H9 (cell line): ENCODE results near the gene ALX4. TPM values are rescaled to one million over a fixed set of nuclear protein-coding genes. Genes with fewer than 3 reads are reported as not detected.

ENCODE experiments used
- DNase-seq: peaks from one replicate; pipeline ENCODE4 v3.0.0-alpha.2; 2017
- H2AFZ ChIP-seq: one replicate; pipeline ENCODE4 v1.6.1; 2013; ENCODE audit warnings: mild to moderate bottlenecking, low read length, control low read depth, moderate library complexity
- H2AK5ac ChIP-seq: 2 replicates; pipeline ENCODE4 v1.6.1; 2013; ENCODE audit warnings: low read length, control low read depth, mixed read lengths; ENCODE audit not compliant: insufficient read length
- H2BK120ac ChIP-seq: one replicate; pipeline ENCODE4 v1.6.1; 2013; ENCODE audit warnings: low read depth, mild to moderate bottlenecking, low read length, control low read depth, inconsistent platforms; ENCODE audit not compliant: poor library complexity, severe bottlenecking
- H2BK12ac ChIP-seq: 2 replicates; pipeline ENCODE4 v1.6.1; 2013; ENCODE audit warnings: low read length, control low read depth, mixed read lengths, low read depth; ENCODE audit not compliant: insufficient read length
- H2BK15ac ChIP-seq: 2 replicates; pipeline ENCODE4 v1.6.1; 2013; ENCODE audit warnings: low read depth, low read length, control low read depth
- H2BK20ac ChIP-seq: one replicate; pipeline ENCODE4 v1.6.1; 2013; ENCODE audit warnings: low read depth, mild to moderate bottlenecking, low read length, control low read depth, inconsistent platforms; ENCODE audit not compliant: poor library complexity, severe bottlenecking
- H2BK5ac ChIP-seq: 2 replicates; pipeline ENCODE4 v1.6.1; 2013; ENCODE audit warnings: low read length, control low read depth, mixed read lengths; ENCODE audit not compliant: insufficient read length
- H3K14ac ChIP-seq: 2 replicates; pipeline ENCODE4 v1.6.1; 2013; ENCODE audit warnings: low read length, control low read depth; ENCODE audit not compliant: insufficient read depth
- H3K18ac ChIP-seq: 2 replicates; pipeline ENCODE4 v1.6.1; 2013; ENCODE audit warnings: low read depth, mild to moderate bottlenecking, mixed read lengths, low read length, control low read depth; ENCODE audit not compliant: insufficient read length
- H3K23ac ChIP-seq: 2 replicates; pipeline ENCODE4 v1.6.1; 2013; ENCODE audit warnings: low read length, control low read depth, mixed read lengths, low read depth; ENCODE audit not compliant: insufficient read length
- H3K23me2 ChIP-seq: 2 replicates; pipeline ENCODE4 v1.6.1; 2013; ENCODE audit warnings: low read depth, mild to moderate bottlenecking, mixed read lengths, low read length, control low read depth; ENCODE audit not compliant: insufficient read length, poor library complexity, severe bottlenecking
- H3K27ac ChIP-seq: 2 replicates; pipeline ENCODE4 v1.5.1; 2013; ENCODE audit warnings: low read length, control low read depth, mixed read lengths, low read depth; ENCODE audit not compliant: insufficient read length
- H3K27me3 ChIP-seq: 2 replicates; pipeline ENCODE4 v1.6.1; 2013; ENCODE audit warnings: low read length, control low read depth, inconsistent platforms; ENCODE audit not compliant: insufficient read depth
- H3K4ac ChIP-seq: 2 replicates; pipeline ENCODE4 v1.6.1; 2013; ENCODE audit warnings: low read depth, mild to moderate bottlenecking, control low read depth, inconsistent platforms, low read length, moderate library complexity
- H3K4me1 ChIP-seq: 2 replicates; pipeline ENCODE4 v1.6.1; 2013; ENCODE audit warnings: low read length, control low read depth, inconsistent platforms; ENCODE audit not compliant: insufficient read depth
- H3K4me2 ChIP-seq: 2 replicates; pipeline ENCODE4 v1.6.1; 2013; ENCODE audit warnings: low read length, control low read depth, mixed read lengths; ENCODE audit not compliant: insufficient read length, insufficient read depth
- H3K56ac ChIP-seq: 2 replicates; pipeline ENCODE4 v1.6.1; 2013; ENCODE audit warnings: low read depth, mild to moderate bottlenecking, mixed read lengths, low read length, control low read depth; ENCODE audit not compliant: insufficient read length
- H3K79me1 ChIP-seq: 2 replicates; pipeline ENCODE4 v1.6.1; 2013; ENCODE audit warnings: low read depth, mild to moderate bottlenecking, moderate library complexity, low read length, control low read depth, inconsistent platforms; ENCODE audit not compliant: insufficient read depth, poor library complexity, severe bottlenecking
- H3K79me2 ChIP-seq: 2 replicates; pipeline ENCODE4 v1.6.1; 2013; ENCODE audit warnings: low read length, control low read depth, inconsistent platforms; ENCODE audit not compliant: insufficient read depth
- H3K9ac ChIP-seq: 2 replicates; pipeline ENCODE4 v1.6.1; 2013; ENCODE audit warnings: low read length, control low read depth, mixed read lengths; ENCODE audit not compliant: insufficient read length; ENCODE audit errors: extremely low read depth
- H3K9me3 ChIP-seq: one replicate; pipeline ENCODE4 v1.6.1; 2013; ENCODE audit warnings: low read depth, low read length, inconsistent platforms; ENCODE audit not compliant: control insufficient read depth
- H3T11ph ChIP-seq: one replicate; pipeline ENCODE4 v1.6.1; 2013; ENCODE audit warnings: mild to moderate bottlenecking, low read length, control low read depth, inconsistent platforms
- H4K20me1 ChIP-seq: one replicate; pipeline ENCODE4 v1.6.1; 2013; ENCODE audit not compliant: control insufficient read depth, insufficient read length, insufficient read depth
- H4K5ac ChIP-seq: 2 replicates; pipeline ENCODE4 v1.6.1; 2013; ENCODE audit warnings: low read depth, mild to moderate bottlenecking, mixed read lengths, low read length, control low read depth; ENCODE audit not compliant: insufficient read length
- H4K8ac ChIP-seq: replicated peaks from 2 replicates; pipeline ENCODE4 v1.6.1; 2013; ENCODE audit warnings: low read length, control low read depth, mixed read lengths, low read depth; ENCODE audit not compliant: insufficient read length
- H4K91ac ChIP-seq: 2 replicates; pipeline ENCODE4 v1.6.1; 2013; ENCODE audit warnings: low read depth, mild to moderate bottlenecking, moderate library complexity, mixed read lengths, low read length, control low read depth; ENCODE audit not compliant: insufficient read length
- H3K27ac Mint-ChIP-seq, 3 experiments: 2 replicates in 2 of 3; 3 replicates in 1 of 3; pipeline ENCODE4 v1.8.0; 2020 to 2021; ENCODE audit warnings: mixed read lengths in 3 of 3, mild to moderate bottlenecking in 1 of 3, moderate library complexity in 1 of 3
- H3K27me3 Mint-ChIP-seq: 2 replicates; pipeline ENCODE4 v1.8.0; 2021; ENCODE audit warnings: low read depth, mild to moderate bottlenecking, moderate library complexity, mixed read lengths
- H3K36me3 Mint-ChIP-seq, 3 experiments: 2 replicates in 2 of 3; 3 replicates in 1 of 3; pipeline ENCODE4 v1.8.0; 2020 to 2021; ENCODE audit warnings: low read depth in 3 of 3, mixed read lengths in 3 of 3; ENCODE audit not compliant: insufficient read depth in 1 of 3
- H3K4me1 Mint-ChIP-seq, 2 experiments: 2 replicates each; pipeline ENCODE4 v1.8.0; 2020; ENCODE audit warnings: mixed read lengths in 2 of 2
- H3K4me3 Mint-ChIP-seq, 2 experiments: 2 replicates in 1 of 2; 3 replicates in 1 of 2; pipeline ENCODE4 v1.8.0; 2020 to 2021; ENCODE audit warnings: mild to moderate bottlenecking in 2 of 2, mixed read lengths in 2 of 2, moderate library complexity in 1 of 2
- H3K9me3 Mint-ChIP-seq, 2 experiments: 2 replicates in 1 of 2; 3 replicates in 1 of 2; pipeline ENCODE4 v1.8.0; 2020; ENCODE audit warnings: mild to moderate bottlenecking in 2 of 2, mixed read lengths in 2 of 2, moderate library complexity in 1 of 2
- WGBS: extraction: QIAGEN DNeasy Blood & Tissue Kit; methylation state at CpG from one replicate; pipeline ENCODE4 v1.1.7; 2013; ENCODE audit warnings: missing lambda C conversion rate, low lambda C conversion rate, mixed read lengths; ENCODE audit not compliant: insufficient read length; ENCODE audit errors: extremely low coverage; 5-methylcytosine and 5-hydroxymethylcytosine counted together
- long read RNA-seq: library from polyadenylated mRNA; unstranded; transcript quantifications from one replicate; pipeline ENCODE4 v2.0.0, GENCODE V29; 2020
- total RNA-seq: library from RNA; stranded (reverse); gene quantifications from 2 replicates; pipeline ENCODE4 v1.2.1, GENCODE V29; 2021
- TF ChIP-seq, protein P1 (sequence below): fragments of 200-600 bp; sonication (generic); conservative IDR thresholded peaks from 3 replicates; pipeline ENCODE4 v1.8.0; 2021; ENCODE audit warnings: antibody characterized with exemption, mild to moderate bottlenecking

The ALX4 gene
- total RNA-seq, result not detected in 2 replicates
- long read RNA-seq, result 0 reads

DNA sequence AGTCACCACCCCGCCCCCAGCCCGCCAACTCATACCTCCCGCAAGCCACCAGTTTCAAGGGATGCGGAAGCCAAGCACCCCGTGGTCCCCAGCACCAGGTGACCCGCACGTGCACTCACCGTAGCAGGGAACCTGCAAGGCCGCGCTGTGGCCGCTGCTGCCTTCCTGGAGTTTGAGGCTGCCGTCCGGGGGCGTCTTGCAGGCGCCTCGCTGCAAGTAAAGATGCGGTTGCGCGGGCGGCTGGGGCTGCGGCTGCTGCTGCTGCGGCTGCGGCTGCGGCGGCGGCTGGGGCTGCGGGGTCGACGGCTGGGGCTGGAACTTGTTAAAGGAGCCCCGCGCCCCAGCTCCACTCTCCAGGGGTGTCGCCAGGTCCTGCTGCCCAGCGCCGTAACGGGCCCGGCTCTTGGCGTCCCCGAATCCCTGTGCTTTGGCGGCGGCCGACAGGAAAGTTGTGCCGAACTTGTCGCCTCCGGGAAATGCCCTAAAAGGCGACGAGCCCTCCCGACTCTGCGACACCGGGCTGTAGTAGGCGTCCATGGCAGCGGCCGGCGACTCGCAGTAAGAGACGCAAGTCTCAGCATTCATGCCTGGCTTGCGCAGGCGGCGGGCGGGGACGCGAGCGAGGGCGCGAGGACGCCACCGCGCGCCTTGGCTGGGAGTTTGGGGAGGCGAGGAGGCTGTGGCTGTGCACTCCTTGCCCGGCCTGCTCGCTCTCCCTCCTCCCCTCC is at the start of gene ALX4:
TSS of gene ALX4 (minus strand) at position 662 of the 728 bp plus-strand sequence. CDS start at position 585, 77 bp downstream.
- WGBS, result no CpG with 5 or more reads among the region's 71 CpGs
- no peaks in the 10 kb centered on the region for H4K20me1 ChIP-seq
- H3T11ph ChIP-seq, result no peak within 1 kb of the TSS
- peak; percentile 83 for DNase-seq
- H3K4ac ChIP-seq, result no peak within 1 kb of the TSS
- no peaks in the 10 kb centered on the region for H3K79me1 ChIP-seq
- H2BK120ac ChIP-seq, result no peak within 1 kb of the TSS
- H3K4me1 Mint-ChIP-seq, result peaks cover 30 to 64% of the 10 kb centered on the region in 2 experiments
- H3K9me3 Mint-ChIP-seq, result peaks cover 0 to 17% of the 10 kb centered on the region in 2 experiments; a peak in 3 of 5 replicates
- H3K27me3 Mint-ChIP-seq, result peaks cover 100% of the 10 kb centered on the region
- H2BK20ac ChIP-seq, result no peak within 1 kb of the TSS
- no peaks in the 10 kb centered on the region for H3K79me2 ChIP-seq
- H4K91ac ChIP-seq, result no peak within 1 kb of the TSS
- H3K27me3 ChIP-seq, result peaks cover 96% of the 10 kb centered on the region
- no peak within 1 kb of the TSS for H3K27ac ChIP-seq
- H2BK5ac ChIP-seq, result no peak within 1 kb of the TSS
- H3K18ac ChIP-seq, result no peak within 1 kb of the TSS
- no peak within 1 kb of the TSS for H2AK5ac ChIP-seq
- no peak within 1 kb of the TSS for H2BK15ac ChIP-seq
- H2BK12ac ChIP-seq, result no peak within 1 kb of the TSS
- peak within 1 kb of the TSS; percentile 36 for H3K4me2 ChIP-seq
- H3K9me3 ChIP-seq, result no peaks in the 10 kb centered on the region
- H3K9ac ChIP-seq, result no peak within 1 kb of the TSS
- H2AFZ ChIP-seq, result no peak within 1 kb of the TSS
- no peaks in the 10 kb centered on the region; the same call in 1 of the 2 replicates for H3K4me1 ChIP-seq
- H3K14ac ChIP-seq, result no peak within 1 kb of the TSS
- no peak within 1 kb of the TSS for H3K27ac Mint-ChIP-seq
- H3K36me3 Mint-ChIP-seq, result no peaks in the 10 kb centered on the region; a peak in 3 of 7 replicates
- H3K56ac ChIP-seq, result no peak within 1 kb of the TSS
- no peak within 1 kb of the TSS for H4K8ac ChIP-seq
- no peak within 1 kb of the TSS for H4K5ac ChIP-seq
- TF ChIP-seq, protein P1, sequence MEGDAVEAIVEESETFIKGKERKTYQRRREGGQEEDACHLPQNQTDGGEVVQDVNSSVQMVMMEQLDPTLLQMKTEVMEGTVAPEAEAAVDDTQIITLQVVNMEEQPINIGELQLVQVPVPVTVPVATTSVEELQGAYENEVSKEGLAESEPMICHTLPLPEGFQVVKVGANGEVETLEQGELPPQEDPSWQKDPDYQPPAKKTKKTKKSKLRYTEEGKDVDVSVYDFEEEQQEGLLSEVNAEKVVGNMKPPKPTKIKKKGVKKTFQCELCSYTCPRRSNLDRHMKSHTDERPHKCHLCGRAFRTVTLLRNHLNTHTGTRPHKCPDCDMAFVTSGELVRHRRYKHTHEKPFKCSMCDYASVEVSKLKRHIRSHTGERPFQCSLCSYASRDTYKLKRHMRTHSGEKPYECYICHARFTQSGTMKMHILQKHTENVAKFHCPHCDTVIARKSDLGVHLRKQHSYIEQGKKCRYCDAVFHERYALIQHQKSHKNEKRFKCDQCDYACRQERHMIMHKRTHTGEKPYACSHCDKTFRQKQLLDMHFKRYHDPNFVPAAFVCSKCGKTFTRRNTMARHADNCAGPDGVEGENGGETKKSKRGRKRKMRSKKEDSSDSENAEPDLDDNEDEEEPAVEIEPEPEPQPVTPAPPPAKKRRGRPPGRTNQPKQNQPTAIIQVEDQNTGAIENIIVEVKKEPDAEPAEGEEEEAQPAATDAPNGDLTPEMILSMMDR, result no peak
- peaks cover 9% of the 10 kb centered on the region for H3K23me2 ChIP-seq
- peak within 1 kb of the TSS; percentile 47 to 77 for H3K4me3 Mint-ChIP-seq
- no peak within 1 kb of the TSS for H3K23ac ChIP-seq
